Right lobe of liver (tissue), 6 donors: Measurements from ENCODE around the gene OCLN. TPM values are rescaled to one million over a fixed set of nuclear protein-coding genes. Genes with fewer than 3 reads are reported as not detected.
"Not testable (repeated sequence)": the region's sequence is repeated elsewhere in the genome, so short reads cannot be mapped to it uniquely, and the experiment has no call there.

Experiments used
- ATAC-seq, 4 donors: fragments of 200-7000 bp; cut with Tn5 transposase; one replicate each; pipeline ENCODE4 v1.9.1; 2020; ENCODE audit warnings: mild to moderate bottlenecking in 4 of 4, moderate library complexity in 4 of 4
- DNase-seq, 3 donors: peaks; one replicate each; pipeline ENCODE4 v3.0.0-alpha.2; 2020
- H3K27ac ChIP-seq, 3 donors: fragments of 200-600 bp; one replicate each; pipeline ENCODE4 v1.8.0; 2022
- H3K27me3 ChIP-seq, 2 donors: fragments of 200-600 bp; one replicate each; pipeline ENCODE4 v1.8.0; 2022
- H3K36me3 ChIP-seq, 4 donors: fragments of 200-600 bp; sonication (generic) in 1 of 4; one replicate each; pipeline versions ENCODE4 v1.5.1 to v1.8.0; 2017 to 2022; ENCODE audit warnings: control low read depth in 1 of 4
- H3K4me1 ChIP-seq, 4 donors: fragments of 200-600 bp; sonication (generic) in 1 of 4; one replicate each; pipeline versions ENCODE4 v1.5.1 to v1.8.0; 2017 to 2022; ENCODE audit warnings: control low read depth in 1 of 4
- H3K4me3 ChIP-seq, 3 donors: fragments of 200-600 bp; one replicate each; pipeline ENCODE4 v1.8.0; 2022
- H3K9me3 ChIP-seq, 4 donors: fragments of 200-600 bp; sonication (generic) in 1 of 4; one replicate each; pipeline versions ENCODE4 v1.5.1 to v1.8.0; 2017 to 2022; ENCODE audit warnings: control low read depth in 1 of 4
- CTCF ChIP-seq, 4 donors: fragments of 200-600 bp in 3 of 4; fragments of 450-650 bp in 1 of 4; IDR thresholded peaks; one replicate each; pipeline versions ENCODE4 v1.5.1 to v1.8.0; 2016 to 2022; ENCODE audit warnings: antibody characterized with exemption in 4 of 4, mild to moderate bottlenecking in 2 of 4
- POLR2A ChIP-seq: fragments of 450-650 bp; IDR thresholded peaks from one replicate; pipeline ENCODE4 v1.6.1; 2017; ENCODE audit warnings: antibody characterized with exemption, mild to moderate bottlenecking
- WGBS: methylation state at CpG from one replicate; pipeline ENCODE4 v1.1.6; 2018; ENCODE audit warnings: low coverage, low lambda C conversion rate; ENCODE audit not compliant: insufficient coverage; ENCODE audit errors: missing lambda C conversion rate; 5-methylcytosine and 5-hydroxymethylcytosine counted together
- intact Hi-C, 2 donors: fragments of 100-400 bp; cut with DNase I; formaldehyde crosslinking; loops; one replicate each; pipeline versions ENCODE4 v1.11.2 to v1.14.1; 2022
- total RNA-seq, 6 experiments: library from RNA; depleted of rRNA in 2 of 6; stranded (reverse); fragments of >200 nt in 2 of 6; fragmentation: NEBNext Ultra II Directional in 3 of 6; extraction: Animal tissue kit (Norgen Biotek cat#: 25700) in 3 of 6; gene quantifications; one replicate each; pipeline versions ENCODE4 v1.1.0 to v1.2.4, GENCODE V29; 2016 to 2023
- donor health status: DM: no; HTN: yes; CAD: no.
- donor health status: DM: no; HTN: no; CAD: no.
- donor health status: DM: no; HTN: no; CAD: no.
- donor health status: DM: no; HTN: yes; CAD: no.
- donor health status: DM: no; HTN: yes; CAD: no.

OCLN gene
- total RNA-seq, 6 experiments from 2014 or later: 28.5 to 73.9 (median 50.8) TPM

- Histone ChIP-seq H3K4me3 (no peak overlapping the region), H3K4me1 (no peaks in the 10 kb centered on the region), H3K27me3 (no peaks in the 10 kb centered on the region), H3K27ac (no peak overlapping the region), H3K36me3 (no peaks in the 10 kb centered on the region), H3K9me3 (no peaks in the 10 kb centered on the region)
- DNase-seq (no peak), ATAC-seq (no peak)
- WGBS: 89% methylated on average over 1 of the region's 1 CpG
- TF ChIP-seq CTCF (IDR thresholded peaks at IDR 0.05) (no peak), POLR2A (no peak)
- intact Hi-C loops: no loop called here
Measured at GRCh38 chr5:69462170-69462569, 30.4 kb upstream of the OCLN start.

GRCh38 chr5:69466375-69466774 is 26.2 kb upstream of the OCLN start:
- 93% methylated on average over 3 of the region's 3 CpGs for WGBS

GRCh38 chr5:69467442-69468225 is 25.0 kb upstream of the OCLN start:
- TF ChIP-seq CTCF (IDR thresholded peaks at IDR 0.05) (no peak), POLR2A (no peak)
- Histone ChIP-seq H3K9me3 (no peaks in the 10 kb centered on the region), H3K4me3 (no peak overlapping the region), H3K36me3 (no peaks in the 10 kb centered on the region), H3K27ac (no peak overlapping the region), H3K4me1 (no peaks in the 10 kb centered on the region), H3K27me3 (no peaks in the 10 kb centered on the region)
- intact Hi-C loops: no loop called here
- DNase-seq: no peak
- 84% methylated on average over 7 of the region's 8 CpGs for WGBS
- ATAC-seq: no peak

More at GRCh38 chr5:69466375-69466774, 26.2 kb upstream of the OCLN start:
- H3K9me3 ChIP-seq, H3K27me3 ChIP-seq, H3K4me3 ChIP-seq, H3K27ac ChIP-seq, H3K4me1 ChIP-seq, ATAC-seq, H3K36me3 ChIP-seq, intact Hi-C loops, DNase-seq: not testable (repeated sequence)

GRCh38 chr5:69468631-69469030 is 24.0 kb upstream of the OCLN start:
- no peak overlapping the region for H3K4me3 ChIP-seq
- H3K36me3 ChIP-seq: no peaks in the 10 kb centered on the region
- intact Hi-C loops: no loop called here
- no peak for TF ChIP-seq POLR2A
- no peak for TF ChIP-seq CTCF (IDR thresholded peaks at IDR 0.05)
- no peaks in the 10 kb centered on the region for H3K27me3 ChIP-seq
- ATAC-seq (no peak), DNase-seq (no peak)
- H3K9me3 ChIP-seq: no peaks in the 10 kb centered on the region
- no peak overlapping the region for H3K27ac ChIP-seq
- 75% methylated on average over 1 of the region's 1 CpG for WGBS
- H3K4me1 ChIP-seq: no peaks in the 10 kb centered on the region

GRCh38 chr5:69471516-69471915 is 21.1 kb upstream of the OCLN start:
- 83% methylated on average over 6 of the region's 6 CpGs for WGBS

GRCh38 chr5:69472535-69473143 is 20.0 kb upstream of the OCLN start:
- H3K4me3 ChIP-seq, intact Hi-C loops, H3K9me3 ChIP-seq, DNase-seq, ATAC-seq, H3K36me3 ChIP-seq, H3K27ac ChIP-seq, H3K4me1 ChIP-seq, H3K27me3 ChIP-seq: not testable (repeated sequence)
- WGBS: 75% methylated on average over 6 of the region's 16 CpGs

More at GRCh38 chr5:69471516-69471915, 21.1 kb upstream of the OCLN start:
- H3K4me1 ChIP-seq, H3K4me3 ChIP-seq, intact Hi-C loops, ATAC-seq, H3K27me3 ChIP-seq, DNase-seq, H3K9me3 ChIP-seq, H3K27ac ChIP-seq, H3K36me3 ChIP-seq: not testable (repeated sequence)
